ENCODE results near the gene RRP1B. TPM values are rescaled to one million over a fixed set of nuclear protein-coding genes. Genes with fewer than 3 reads are reported as not detected.

RRP1B gene
- total RNA-seq, 1 donor from 2014 or later, result 34.0 TPM

- Histone ChIP-seq H4K20me1 (ENCODE audit: insufficient read depth, low read length) (peaks cover 69% of the 10 kb centered on the region), H3K9ac (ENCODE audit: low read length) (peak overlapping the region; percentile 87), H3K4me3 (ENCODE audit: insufficient read depth, low read depth, low read length) (peak overlapping the region; percentile 61), H3K79me2 (ENCODE audit: insufficient read depth, low read length) (peaks cover 61% of the 10 kb centered on the region), H3K4me1 (ENCODE audit: insufficient read depth, low read length) (peaks cover 47% of the 10 kb centered on the region), H3K36me3 (ENCODE audit: insufficient read depth, low read length) (no peaks in the 10 kb centered on the region), H3K27ac (ENCODE audit: low read depth, low read length) (peak overlapping the region; percentile 77), H3K4me2 (ENCODE audit: low read length) (peak overlapping the region; percentile 97), H2AFZ (ENCODE audit: low read depth, low read length) (peak overlapping the region; percentile 43), H3K9me3 (ENCODE audit: insufficient read depth, low read depth, low read length) (no peaks in the 10 kb centered on the region), H3K27me3 (ENCODE audit: insufficient read depth, low read length) (no peaks in the 10 kb centered on the region)
- Mint-ChIP-seq H3K4me3 (ENCODE audit: unreplicated experiment) (peak overlapping the region; percentile 86), H3K36me3 (ENCODE audit: low read depth, unreplicated experiment) (peaks cover 9% of the 10 kb centered on the region), H3K27me3 (ENCODE audit: low read depth, unreplicated experiment) (no peaks in the 10 kb centered on the region), H3K9me3 (ENCODE audit: unreplicated experiment) (no peaks in the 10 kb centered on the region), H3K27ac (ENCODE audit: unreplicated experiment) (peak overlapping the region; percentile 98), H3K4me1 (ENCODE audit: low read depth, unreplicated experiment) (peaks cover 50% of the 10 kb centered on the region)
- FAIRE-seq, result peak; percentile 49
- TF ChIP-seq EZH2 (IDR thresholded peaks at IDR 0.05; ENCODE audit: insufficient read depth, low read length) (no peak), CTCF (IDR thresholded peaks at IDR 0.05; ENCODE audit: insufficient read depth, low read depth, low read length) (no peak)
- DNase-seq (ENCODE audit: low read depth), result peak; percentile 98
Observed at GRCh38 chr21:43728467-43729390, 69.4 kb downstream of the RRP1B start.

- Histone ChIP-seq H3K27ac (ENCODE audit: low read depth, low read length) (no peak overlapping the region), H3K9ac (ENCODE audit: low read length) (no peak overlapping the region), H3K79me2 (ENCODE audit: insufficient read depth, low read length) (peaks cover 69% of the 10 kb centered on the region), H3K36me3 (ENCODE audit: insufficient read depth, low read length) (no peaks in the 10 kb centered on the region), H3K4me3 (ENCODE audit: insufficient read depth, low read depth, low read length) (no peak overlapping the region), H3K4me2 (ENCODE audit: low read length) (peak overlapping the region; percentile 56), H3K27me3 (ENCODE audit: insufficient read depth, low read length) (no peaks in the 10 kb centered on the region), H3K9me3 (ENCODE audit: insufficient read depth, low read depth, low read length) (no peaks in the 10 kb centered on the region), H2AFZ (ENCODE audit: low read depth, low read length) (no peak overlapping the region), H3K4me1 (ENCODE audit: insufficient read depth, low read length) (peaks cover 65% of the 10 kb centered on the region), H4K20me1 (ENCODE audit: insufficient read depth, low read length) (peaks cover 75% of the 10 kb centered on the region)
- Mint-ChIP-seq H3K36me3 (ENCODE audit: low read depth, unreplicated experiment) (peaks cover 9% of the 10 kb centered on the region), H3K27ac (ENCODE audit: unreplicated experiment) (no peak overlapping the region), H3K27me3 (ENCODE audit: low read depth, unreplicated experiment) (no peaks in the 10 kb centered on the region), H3K9me3 (ENCODE audit: unreplicated experiment) (no peaks in the 10 kb centered on the region), H3K4me1 (ENCODE audit: low read depth, unreplicated experiment) (peaks cover 62% of the 10 kb centered on the region), H3K4me3 (ENCODE audit: unreplicated experiment) (peak overlapping the region; percentile 64)
- no peak for FAIRE-seq
- no peak for DNase-seq (ENCODE audit: low read depth)
- no peak for TF ChIP-seq EZH2 (IDR thresholded peaks at IDR 0.05; ENCODE audit: insufficient read depth, low read length)
- TF ChIP-seq CTCF (IDR thresholded peaks at IDR 0.05; ENCODE audit: insufficient read depth, low read depth, low read length), result no peak
Observed at GRCh38 chr21:43731476-43731875, 72.1 kb downstream of the RRP1B start.
